Activated T-cell treated with anti-CD3 and anti-CD28 coated beads for 4 hours (primary cell): ENCODE data around the gene KLHDC7B.
"Not testable (repeated sequence)": the region's sequence is repeated elsewhere in the genome, so short reads cannot be mapped to it uniquely, and the experiment has no call there.

Source experiments
- DNase-seq: peaks from one replicate; pipeline ENCODE4 v3.0.0-alpha.2; 2020

Gene KLHDC7B

DNA sequence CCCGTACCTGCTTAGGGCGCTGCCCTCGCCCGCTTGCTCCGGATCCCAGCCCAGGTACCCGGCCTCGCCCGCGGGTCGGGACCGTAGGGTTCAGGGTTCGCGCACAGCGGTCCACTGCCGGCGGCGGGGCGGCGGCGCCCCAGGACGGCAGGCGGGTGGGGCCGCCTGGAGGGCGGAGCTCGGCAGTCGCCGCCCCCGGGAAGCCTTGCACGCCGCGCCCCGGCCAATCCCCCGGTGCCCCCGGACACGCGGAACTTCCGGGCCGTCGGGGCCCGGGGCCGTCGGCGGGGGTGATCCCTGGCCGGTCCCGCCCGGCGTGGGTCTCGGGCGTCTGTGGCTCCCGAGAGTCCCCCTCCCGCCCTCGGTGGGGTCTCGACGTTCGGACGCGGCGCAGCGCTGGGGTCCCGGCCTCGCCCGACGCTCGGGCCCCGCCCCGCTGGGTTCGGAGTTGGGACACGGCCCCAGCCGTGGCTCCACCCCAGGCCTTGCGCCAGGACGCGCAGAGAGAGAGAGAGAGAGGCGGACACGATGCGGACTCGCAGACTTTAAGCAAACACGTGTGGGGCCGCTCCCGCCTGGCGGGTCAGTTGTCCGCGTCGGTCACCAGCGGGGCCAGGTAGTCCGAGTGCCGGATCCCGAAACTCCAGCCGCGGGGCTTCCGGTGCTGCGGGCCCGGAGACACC is 15.7 kb upstream of the KLHDC7B start, which contains the start of gene TYMP:
Gene TYMP, minus strand, starts transcription at position 116 of the 683 bp plus-strand sequence. CDS start 303 bp downstream, outside the sequence.
- DNase-seq, result peak; percentile 56

DNA sequence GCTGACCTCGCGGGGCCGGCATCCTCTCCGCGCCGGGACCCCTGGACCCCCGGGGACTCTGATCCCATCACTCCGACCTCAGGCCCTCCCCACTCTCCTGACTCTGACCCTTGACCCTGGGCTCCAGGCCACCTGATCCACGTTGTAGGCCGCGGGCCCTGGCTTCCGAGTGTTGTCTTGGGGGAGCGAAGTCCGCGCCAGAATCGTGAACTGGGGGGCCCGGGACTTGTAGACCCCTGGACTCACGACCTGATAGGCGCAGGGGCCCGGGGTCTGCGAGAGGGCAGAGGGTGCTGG is 15.2 kb upstream of the KLHDC7B start:
- DNase-seq, result no peak

DNA sequence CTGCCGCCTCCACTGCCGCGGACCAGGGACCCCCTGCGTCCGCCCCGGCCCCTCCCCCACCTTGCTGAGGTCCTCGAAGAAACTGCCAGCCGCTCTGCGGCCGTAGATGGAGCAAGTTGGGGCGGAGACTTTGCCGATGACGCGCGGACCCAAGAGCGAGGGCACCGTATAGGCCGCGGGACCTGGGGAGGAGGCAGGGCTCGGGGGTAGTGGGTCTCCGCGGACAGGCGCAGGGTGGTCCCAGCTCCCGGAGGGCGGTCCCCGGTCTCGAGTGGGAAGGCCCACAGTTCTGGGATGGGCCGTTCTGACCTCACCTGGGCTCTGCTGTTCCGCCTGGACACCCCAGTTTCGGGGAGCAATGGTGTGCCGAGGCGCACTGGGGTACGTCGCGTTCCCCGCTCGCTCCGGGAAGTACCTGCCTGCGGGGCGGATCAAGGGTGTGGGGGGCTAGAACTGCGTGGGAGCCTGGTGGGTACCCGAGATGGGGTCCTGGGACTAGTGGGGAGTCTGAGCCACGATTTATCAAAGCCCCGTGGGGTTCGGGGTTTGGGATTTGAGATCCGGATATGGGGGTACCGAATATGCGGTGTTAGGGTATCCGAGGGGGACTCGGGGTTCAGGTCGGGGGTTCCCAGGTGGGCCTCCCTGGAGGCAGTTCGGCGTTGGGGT is 14.7 kb upstream of the KLHDC7B start:
- DNase-seq, result peak; percentile 73

DNA sequence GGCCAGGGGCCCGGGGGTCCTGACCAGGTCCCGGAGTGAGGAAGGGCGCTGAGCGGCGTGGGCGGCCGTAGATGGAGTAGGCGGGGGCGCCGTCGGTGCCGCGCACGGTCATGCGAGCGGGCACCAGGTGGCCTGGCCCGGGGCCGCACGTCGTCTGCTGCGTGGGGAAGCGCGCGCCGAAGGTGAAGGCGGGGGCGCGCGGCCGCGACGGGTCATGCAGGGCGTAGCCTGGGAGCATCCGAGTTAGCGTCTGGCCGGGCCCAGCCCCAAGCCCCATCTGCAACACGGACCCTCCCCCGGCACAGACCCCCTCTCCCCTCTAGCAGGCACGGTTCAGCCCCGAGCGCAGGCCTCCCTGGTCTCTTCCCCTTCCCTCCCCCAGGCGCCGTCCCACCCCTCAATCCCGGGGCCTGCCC is 14.1 kb upstream of the KLHDC7B start:
- DNase-seq, result peak; percentile 64

DNA sequence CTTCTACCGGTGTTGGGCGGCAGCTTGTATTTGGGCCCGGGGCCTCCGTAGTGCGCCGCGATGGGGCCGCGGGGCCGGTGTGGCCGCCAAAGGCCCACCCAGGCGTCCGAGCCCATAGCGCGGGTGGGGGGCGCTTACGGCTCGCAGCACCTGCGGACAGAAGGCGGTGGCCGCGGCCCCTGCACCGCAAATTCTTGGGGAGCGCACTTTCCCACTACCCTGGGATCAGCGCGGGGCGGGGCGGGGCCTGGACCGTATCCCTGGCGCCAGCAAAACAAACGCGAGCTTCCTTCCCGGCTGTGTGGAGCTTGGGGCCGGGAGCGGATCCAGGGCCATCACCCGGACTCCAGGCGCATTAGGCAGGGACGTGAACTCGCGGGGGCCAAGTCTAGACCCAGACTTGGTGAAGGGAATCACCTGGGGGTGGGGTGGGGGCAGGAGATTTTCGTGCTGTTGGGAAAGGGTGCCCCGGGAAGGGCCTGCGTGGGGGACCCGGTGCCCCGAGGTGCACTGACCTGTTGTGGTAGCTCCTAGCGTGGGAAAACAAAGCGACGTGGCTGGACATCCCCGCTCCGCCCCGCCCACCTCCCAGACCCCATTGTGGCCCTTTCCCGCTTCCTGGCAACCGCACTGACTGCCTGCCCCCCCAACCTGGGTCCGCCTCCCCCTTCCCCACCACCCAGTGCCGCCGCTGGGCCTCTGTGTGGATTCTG is 13.6 kb upstream of the KLHDC7B start:
- no peak for DNase-seq

DNA sequence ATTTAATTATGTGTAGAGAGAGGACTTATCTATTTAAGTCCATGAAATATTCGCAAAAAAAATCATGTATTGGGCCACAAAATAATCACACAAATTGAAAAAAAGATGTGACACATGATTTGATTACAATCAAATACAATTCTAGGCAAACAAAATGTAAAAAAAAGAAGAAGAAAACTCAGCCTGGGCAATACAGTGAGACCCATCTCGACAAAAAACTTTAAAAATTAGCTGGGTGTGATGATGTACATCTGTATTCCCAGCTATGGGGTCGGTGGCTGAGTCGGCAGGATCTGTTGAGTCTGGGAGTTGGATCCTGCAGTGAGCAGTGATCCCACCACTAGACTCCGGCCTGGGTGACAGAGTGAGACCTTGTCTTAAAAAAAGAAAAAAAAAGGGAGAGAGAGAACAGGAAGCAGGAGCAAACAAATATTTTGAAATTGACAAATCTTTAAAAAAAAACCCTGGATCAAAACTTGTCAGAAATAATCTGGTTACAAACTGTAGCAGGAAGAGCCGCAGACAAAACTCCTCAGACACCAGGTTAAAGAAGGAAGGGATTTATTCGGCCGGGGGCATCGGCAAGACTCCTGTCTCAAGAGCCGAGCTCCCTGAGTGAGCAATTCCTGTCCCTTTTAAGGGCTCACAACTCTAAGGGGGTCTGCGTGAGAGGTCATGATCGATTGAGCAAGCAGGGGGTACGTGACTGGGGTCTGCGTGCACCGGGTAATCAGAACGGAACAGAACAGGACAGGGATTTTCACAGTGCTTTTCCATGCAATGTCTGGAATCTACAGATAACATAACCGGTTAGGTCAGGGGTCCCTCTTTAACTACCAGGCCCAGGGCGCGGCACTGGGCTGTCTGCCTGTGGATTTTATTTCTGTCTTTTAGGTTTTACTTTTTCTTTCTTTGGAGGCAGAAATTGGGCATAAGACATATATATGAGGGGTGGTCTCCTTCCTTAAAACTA is 12.6 kb upstream of the KLHDC7B start:
- DNase-seq, result no peak

DNA sequence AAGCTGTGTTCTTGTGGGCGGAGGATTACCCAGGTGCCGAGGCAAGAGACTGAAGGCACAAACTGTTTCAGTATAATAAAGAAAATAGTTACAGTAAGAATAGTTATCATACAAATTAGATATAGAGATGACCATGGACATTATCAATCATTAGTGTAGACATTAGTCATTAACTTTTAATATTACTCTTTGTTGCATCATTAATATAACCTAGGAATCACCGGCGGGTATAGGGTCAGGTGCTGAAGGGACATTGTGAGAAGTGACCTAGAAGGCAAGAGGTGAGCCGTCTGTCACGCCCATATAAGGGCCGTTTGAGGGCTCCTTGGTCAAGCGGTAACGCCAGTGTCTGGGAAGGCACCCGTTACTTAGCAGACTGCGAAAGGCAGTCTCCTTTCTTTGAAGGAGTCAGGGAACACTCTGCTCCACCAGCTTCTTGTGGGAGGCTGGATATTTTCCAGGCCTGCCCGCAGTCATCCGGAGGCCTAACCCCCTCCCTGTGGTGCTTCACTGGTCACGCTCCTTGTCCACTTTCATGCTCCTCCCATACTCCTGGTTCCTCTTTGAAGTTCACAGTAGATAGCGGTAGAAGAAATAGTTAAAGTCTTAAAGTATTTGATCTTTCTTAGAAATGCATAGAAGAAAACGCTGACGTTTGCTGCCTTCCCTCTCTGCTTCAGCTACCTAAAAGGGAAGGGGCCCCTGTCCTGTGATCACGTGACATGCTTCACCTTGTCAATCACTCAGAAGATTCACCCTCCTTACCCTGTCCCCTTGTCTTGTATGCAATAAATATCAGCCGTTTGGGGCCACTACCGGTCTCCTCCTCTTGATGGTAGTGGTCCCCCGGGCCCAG is 11.6 kb upstream of the KLHDC7B start:
- DNase-seq, result not testable (repeated sequence)

DNA sequence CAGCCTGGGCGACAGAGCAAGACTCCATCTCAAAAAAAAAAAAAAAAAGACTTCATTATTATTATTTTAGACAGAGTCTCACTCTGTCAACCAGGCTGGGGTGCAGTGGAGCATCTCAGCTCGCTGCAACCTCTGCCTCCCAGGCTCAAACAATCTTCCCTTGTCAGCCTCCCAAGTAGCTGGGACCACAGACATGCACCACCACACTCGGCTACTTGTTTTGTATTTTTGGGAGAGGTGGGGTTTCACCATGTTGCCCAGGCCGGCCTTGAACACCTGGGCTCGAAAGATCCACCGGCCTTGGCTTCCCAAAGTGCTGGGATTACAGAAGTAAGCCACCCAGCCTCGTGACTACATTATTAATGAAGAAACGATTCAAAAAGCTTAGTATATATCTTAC is 10.6 kb upstream of the KLHDC7B start:
- DNase-seq, result no peak

DNA sequence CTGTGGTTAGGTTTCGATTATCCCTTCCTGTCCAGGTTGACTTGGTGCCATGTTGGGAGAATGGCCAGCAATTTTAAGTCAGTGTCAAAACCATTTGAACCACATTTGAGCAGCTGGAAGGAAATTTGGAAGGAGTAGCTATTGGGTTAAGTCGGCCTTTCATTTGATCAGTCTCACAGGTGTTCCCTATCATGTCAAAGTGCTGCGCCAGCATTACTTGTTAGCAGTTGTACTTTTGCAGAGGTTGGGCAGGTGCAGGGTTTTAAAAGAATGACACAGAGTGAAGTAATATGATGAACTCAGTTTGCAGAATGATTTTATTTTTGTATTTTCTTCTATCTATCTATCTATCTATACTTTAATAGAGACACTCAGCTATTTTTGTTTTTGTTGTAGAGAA is 9.5 kb upstream of the KLHDC7B start:
- DNase-seq, result no peak

DNA sequence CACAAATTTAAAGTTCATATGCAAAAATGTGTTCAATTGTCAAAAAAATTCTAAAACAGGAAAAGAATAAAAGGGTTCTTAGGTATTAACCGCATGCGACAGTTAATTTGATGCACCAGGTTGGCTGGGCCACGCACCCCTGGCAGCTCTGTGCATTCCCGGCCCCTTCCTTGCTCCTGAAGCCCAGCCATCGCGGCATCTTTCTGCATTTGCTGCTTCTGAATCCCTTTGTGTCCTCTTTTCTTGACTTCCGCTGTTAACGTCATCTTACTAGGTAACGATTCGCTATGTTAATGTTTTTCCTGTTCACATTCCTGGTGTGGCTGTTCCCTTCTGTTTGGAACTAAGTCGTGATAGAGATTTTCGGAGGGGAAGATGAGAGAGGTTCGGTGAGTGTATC is 7.9 kb upstream of the KLHDC7B start:
- no peak for DNase-seq

DNA sequence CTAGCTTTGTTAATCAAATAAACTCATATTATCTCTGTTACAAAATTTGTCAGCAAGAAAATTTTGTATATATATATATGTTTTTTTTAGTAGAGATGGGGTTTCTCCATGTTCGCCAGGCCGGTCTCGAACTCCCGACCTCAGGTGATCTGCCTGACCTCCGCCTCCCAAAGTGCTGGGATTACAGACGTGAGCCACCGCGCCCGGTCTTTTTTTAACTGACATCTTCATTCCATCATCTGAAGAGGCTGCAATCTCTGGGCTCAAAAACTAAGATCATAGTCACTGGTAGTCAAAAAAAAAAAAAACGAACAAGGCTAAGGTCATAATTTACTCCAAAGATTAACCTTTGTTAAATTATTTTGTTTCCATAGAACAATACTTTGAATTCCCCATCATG is 5.3 kb upstream of the KLHDC7B start:
- no peak for DNase-seq

DNA sequence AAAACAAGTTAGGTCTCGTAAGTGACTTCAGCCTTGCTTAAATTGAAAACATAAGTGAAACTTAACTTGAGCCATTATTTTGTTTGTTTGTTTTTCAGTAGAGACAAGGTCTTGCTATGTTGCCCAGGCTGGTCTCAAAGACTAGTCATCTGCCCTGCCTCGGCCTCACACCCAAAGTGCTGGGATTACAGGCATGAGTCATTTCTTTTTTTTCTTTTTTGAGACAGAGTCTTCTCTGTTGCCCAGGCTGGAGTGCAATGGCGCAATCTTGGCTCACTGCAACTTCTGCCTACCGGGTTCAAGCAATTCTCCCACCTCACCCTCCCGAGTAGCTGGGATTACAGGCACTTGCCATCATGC is 4.1 kb upstream of the KLHDC7B start:
- not testable (repeated sequence) for DNase-seq

DNA sequence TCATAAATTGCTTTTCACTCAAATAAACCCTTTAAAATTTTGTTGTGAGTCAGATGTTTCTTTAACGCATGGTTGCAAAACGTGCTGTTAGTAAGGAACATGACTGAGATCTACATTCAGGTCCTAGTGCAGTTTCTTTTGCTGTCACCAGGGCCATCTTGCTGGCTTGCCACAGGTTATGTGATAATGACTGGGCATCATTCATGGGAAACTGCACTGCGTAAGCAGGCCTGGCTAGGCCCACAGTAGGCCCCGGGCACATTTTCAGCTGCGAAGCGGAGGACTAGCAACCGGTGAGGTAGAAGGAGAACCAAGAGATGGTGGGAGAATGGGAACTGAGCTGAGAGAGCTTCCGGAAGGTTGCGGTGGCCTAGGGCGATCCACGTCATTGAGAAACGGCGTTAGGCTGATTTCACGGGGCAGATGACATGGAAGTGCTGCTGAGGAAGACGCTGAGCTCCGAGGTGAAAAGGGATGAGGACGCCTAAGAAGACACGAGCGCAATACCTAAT is 3.2 kb upstream of the KLHDC7B start:
- DNase-seq, result no peak

DNA sequence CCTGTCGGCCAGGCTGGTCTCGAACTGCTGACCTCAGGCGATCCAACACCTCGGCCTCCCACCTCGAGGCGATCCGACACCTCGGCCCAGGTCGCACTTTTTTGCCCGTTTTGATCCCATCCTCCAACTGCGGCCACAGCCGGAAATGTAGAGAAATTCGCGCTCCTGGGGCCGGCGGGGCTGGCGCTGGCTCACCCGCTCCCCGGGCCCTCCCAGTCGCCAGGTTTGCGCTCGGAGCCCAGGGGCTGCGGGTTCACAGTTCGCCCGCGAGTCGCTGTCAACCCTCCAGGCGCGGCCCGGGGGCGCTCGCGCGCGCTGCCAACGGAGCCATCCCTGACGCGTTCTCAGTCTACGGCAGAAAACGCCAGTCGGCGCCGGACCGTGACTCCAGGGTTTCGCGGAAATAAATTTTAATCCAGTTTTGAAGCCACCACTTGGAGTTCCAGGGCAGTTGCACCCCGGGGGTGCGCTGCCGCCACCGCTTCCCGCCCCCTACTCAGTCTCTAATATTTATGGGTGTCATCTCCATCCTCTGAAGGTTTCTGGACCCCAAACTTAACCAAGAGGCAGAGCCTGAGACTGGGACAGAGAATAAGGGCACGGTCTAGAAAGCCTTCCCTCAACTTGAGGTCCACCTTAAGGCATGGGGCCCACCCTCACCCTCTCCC is 1.5 kb upstream of the KLHDC7B start:
- peak; percentile 80 for DNase-seq

DNA sequence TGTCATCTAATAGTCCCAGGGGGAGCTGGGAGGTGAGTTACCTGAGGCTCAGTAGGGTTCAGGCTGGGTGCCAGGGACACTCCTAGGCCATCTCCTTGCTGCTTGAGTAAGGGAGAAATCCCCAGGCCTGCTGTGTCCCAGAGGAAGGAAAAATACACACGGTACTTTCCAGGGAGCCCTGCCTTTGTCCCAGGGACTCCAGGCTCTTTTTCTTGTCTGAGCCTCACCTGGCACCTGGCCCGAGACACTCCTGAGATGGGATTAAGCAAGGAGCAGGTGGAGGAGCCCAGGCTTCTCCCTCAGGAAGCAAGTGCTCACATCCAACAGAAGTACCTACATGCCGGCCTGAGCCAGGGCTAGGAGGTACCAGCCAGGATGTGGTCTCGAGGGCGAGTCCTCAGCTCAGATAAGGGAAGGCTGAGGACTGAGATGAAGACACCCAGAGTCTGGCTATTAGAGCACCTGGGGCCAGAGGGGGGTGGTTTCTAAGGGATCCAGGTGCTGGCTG is 899 bp upstream of the KLHDC7B start:
- no peak for DNase-seq

DNA sequence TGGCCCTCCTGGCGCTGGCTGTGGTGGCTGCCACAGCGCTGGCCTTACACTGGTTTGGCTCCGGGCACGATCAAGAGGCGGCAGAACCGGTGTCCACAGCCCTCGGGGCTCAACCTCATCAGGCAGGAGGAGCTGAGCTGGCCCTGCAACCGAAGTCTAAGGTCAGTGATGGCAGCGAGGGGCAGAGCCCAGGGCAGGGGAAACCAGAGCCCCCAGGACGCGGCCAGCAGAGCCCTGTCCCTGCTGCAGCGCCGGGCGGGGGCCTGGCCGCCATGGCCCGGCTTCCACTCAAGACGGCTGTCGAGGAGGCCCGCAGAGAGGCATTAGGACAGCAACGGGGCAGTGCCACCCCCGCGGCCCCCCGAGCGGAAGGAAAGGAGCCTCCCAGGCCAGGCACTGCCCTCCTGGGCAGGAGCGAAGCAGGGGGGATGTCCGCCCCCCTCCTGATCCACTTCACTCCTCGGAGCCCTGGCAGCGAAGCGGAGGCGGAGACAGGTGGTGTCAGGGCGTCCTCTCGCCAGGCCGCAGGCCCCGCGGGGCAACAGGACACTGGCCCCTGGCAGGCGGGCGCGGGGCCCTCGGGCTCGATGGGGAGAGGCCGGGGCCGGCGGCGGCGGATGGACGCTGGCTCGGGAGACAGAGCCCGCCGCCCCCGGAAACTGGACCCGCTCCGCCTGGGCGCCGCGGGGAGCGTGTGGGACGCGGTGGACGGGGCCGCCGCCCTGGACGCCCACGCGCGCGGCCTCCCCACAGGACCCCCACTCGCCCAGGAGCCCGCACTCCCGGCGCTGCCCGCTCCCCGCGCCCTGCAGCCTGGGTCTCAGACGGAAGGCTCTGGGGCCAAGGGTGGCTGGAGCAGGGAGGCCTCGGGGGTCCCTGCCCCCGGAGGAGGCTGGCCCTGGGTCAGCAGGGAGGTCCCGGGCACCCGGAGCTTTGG is 895 bp downstream of the KLHDC7B start:
- no peak for DNase-seq

DNA sequence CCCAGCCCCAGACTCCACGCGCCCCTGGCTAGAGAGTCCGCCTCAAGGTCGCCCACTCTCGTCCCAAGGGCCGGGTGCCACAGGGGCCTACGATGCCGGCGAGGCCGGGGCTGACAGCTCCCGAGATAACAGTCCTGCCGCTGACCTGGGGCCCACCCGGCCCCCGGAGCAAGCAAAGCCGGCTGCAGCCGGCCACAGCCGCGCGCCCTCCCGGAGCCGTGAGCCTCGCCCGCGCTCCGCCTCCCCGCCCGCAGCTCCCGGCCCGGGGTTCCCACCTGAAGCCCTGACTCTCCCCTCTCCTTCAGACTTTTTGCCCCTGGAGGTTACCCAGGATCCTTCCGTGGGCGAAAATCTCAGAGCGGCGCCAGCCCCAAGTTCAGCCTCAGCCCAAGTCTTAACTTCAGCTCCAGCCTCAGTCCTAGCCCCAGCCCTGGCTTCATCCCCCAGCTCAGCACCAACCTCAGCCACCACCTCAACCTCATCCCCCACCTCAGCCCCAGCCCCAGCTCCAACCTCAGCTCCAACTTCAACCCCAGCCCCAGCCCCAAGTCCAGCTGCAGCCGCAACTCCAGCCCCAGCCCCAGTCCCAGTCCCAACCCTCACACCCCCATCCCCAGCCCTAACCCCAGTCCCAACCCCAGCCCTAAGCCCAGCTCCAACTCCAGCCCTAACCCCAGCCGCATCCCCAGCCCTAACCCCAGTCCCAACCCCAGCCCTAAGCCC is 1.7 kb downstream of the KLHDC7B start:
- DNase-seq, result no peak

DNA sequence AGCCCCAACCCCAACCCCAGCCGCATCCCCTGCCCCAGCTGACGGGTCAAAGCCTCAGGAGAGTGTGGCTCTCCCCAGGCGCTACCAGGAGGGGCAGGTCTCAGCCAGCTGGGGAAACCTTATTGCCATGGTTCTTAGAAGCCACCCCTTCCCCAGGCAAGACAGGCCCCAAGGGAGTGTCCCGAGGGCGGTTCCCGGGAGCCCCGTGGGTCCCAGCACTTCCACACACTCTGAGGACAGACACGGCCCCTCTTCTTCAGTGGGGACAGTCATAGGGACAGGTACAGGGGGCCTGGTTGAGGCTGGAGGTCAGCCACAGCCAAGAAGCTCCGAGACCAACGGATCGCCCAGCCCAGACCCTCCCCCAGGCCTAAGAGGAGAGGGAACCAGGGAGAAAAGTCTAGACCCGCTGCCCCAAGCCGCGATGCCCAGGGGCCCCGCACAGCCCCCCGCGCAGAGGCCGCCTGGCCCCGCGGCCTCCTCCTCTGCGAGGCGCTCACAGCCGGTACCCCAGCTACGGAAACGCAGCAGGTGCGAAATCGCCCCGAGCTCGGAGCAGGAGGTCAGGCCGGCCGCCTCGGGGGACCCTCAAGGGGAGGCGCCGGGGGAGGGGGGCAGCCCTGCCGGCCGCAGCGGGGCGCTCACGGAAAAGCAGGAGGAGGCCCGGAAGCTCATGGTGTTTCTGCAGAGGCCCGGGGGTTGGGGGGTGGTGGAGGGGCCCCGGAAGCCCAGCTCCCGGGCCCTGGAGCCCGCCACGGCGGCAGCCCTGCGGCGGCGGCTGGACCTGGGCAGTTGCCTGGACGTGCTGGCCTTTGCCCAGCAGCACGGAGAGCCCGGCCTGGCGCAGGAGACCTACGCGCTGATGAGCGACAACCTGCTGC is 2.6 kb downstream of the KLHDC7B start:
- no peak for DNase-seq
